A549 (cell line): ENCODE data around the gene CHTF8. TPM values are rescaled to one million over a fixed set of nuclear protein-coding genes. Genes with fewer than 3 reads are reported as not detected.

Experiments used
- ATAC-seq, 2 experiments: fragments of 200-7000 bp in 1 of 2; fragments of >200 bp in 1 of 2; cut with Nextera tagmentation in 1 of 2; cut with Tn5 transposase in 1 of 2; 3 replicates each; pipeline versions ENCODE4 v1.8.0 to v1.9.1; 2018 to 2020; ENCODE audit warnings: mild to moderate bottlenecking in 1 of 2, moderate library complexity in 1 of 2
- CTCF ChIA-PET: fragments of 300-600 bp; sonication (Branson Sonifier 250); formaldehyde crosslinking; extraction: SDS; loops from one replicate; lab custom pipeline; 2021; ENCODE audit warnings: antibody characterized with exemption, inconsistent platforms; lab: Yijun Ruan, JAX
- POLR2A ChIA-PET: fragments of 350-600 bp; formaldehyde crosslinking; extraction: SDS; loops from one replicate; lab custom pipeline; 2021; ENCODE audit warnings: antibody characterized with exemption, inconsistent platforms; lab: Yijun Ruan, JAX
- DNase-seq, 2 experiments: peaks; one replicate each; pipeline versions ENCODE4 v3.0.0 to v3.0.0-alpha.2; 2011 to 2016; ENCODE audit warnings: low read depth in 1 of 2, low spot score in 1 of 2
- FAIRE-seq: peaks from 2 replicates; lab custom pipeline; 2011; peaks lifted over from hg19 to GRCh38; lab: Jason Lieb, UNC
- H3K27ac ChIP-seq, 2 experiments: fragments of >200 bp; sonication (Bioruptor Twin); formaldehyde crosslinking; 3 replicates each; pipeline ENCODE4 v1.5.1; 2016 to 2017
- H3K4me1 ChIP-seq: fragments of >200 bp; sonication (Bioruptor Twin); formaldehyde crosslinking; 3 replicates; pipeline ENCODE4 v1.6.1; 2016
- H3K4me2 ChIP-seq: fragments of >200 bp; sonication (Bioruptor Twin); formaldehyde crosslinking; 3 replicates; pipeline ENCODE4 v1.6.1; 2016
- H3K4me3 ChIP-seq: fragments of >200 bp; sonication (Bioruptor Twin); formaldehyde crosslinking; 3 replicates; pipeline ENCODE4 v1.5.1; 2016
- H3K9me3 ChIP-seq: fragments of >200 bp; sonication (Bioruptor Twin); formaldehyde crosslinking; 3 replicates; pipeline ENCODE4 v1.6.1; 2016
- BHLHE40 ChIP-seq: IDR thresholded peaks from 2 replicates; pipeline ENCODE4 v1.6.1; 2012; ENCODE audit warnings: low read depth, low read length, inconsistent platforms
- CEBPB ChIP-seq, 2 experiments: fragments of >200 bp in 1 of 2; sonication (Bioruptor Twin) in 1 of 2; formaldehyde crosslinking in 1 of 2; IDR thresholded peaks; 2 replicates each; pipeline ENCODE4 v1.6.1; 2012 to 2016
- CHD2 ChIP-seq: fragments of 150-350 bp; IDR thresholded peaks from 2 replicates; pipeline ENCODE4 v1.6.1; 2014; ENCODE audit warnings: low read length; ENCODE audit not compliant: partially characterized antibody
- EHF ChIP-seq: fragments of 250-450 bp; sonication (Bioruptor Pico); IDR thresholded peaks from 2 replicates; pipeline ENCODE4 v1.5.0; 2020; ENCODE audit warnings: mild to moderate bottlenecking
- ESRRA ChIP-seq: fragments of 150-350 bp; IDR thresholded peaks from 2 replicates; pipeline ENCODE4 v1.6.1; 2014; ENCODE audit warnings: mild to moderate bottlenecking, low read length, borderline replicate concordance
- FOSL2 ChIP-seq, 2 experiments: fragments of 450-650 bp in 1 of 2; fragments of >200 bp in 1 of 2; sonication (Bioruptor Twin) in 1 of 2; formaldehyde crosslinking; IDR thresholded peaks; 2 replicates each; pipeline versions ENCODE4 v1.5.0 to v1.6.1; 2016 to 2020; ENCODE audit warnings: mild to moderate bottlenecking in 1 of 2, moderate library complexity in 1 of 2
- FOXS1 ChIP-seq: fragments of 250-450 bp; sonication (Bioruptor Pico); IDR thresholded peaks from 2 replicates; pipeline ENCODE4 v1.5.0; 2020; ENCODE audit warnings: mild to moderate bottlenecking, moderate library complexity
- HDAC2 ChIP-seq: fragments of 200-600 bp; sonication (generic); IDR thresholded peaks from 2 replicates; pipeline ENCODE4 v1.6.1; 2016
- HES2 ChIP-seq: fragments of >200 bp; sonication (Bioruptor Twin); formaldehyde crosslinking; IDR thresholded peaks from 2 replicates; pipeline ENCODE4 v1.6.1; 2016
- HEYL ChIP-seq: fragments of 250-450 bp; sonication (Bioruptor Pico); IDR thresholded peaks from 2 replicates; pipeline ENCODE4 v1.8.0; 2021; ENCODE audit warnings: mild to moderate bottlenecking, moderate library complexity
- HOXA7 ChIP-seq: fragments of 250-450 bp; sonication (Bioruptor Pico); IDR thresholded peaks from 2 replicates; pipeline ENCODE4 v1.5.0; 2020; ENCODE audit warnings: mild to moderate bottlenecking, moderate library complexity
- JUN ChIP-seq, 2 experiments: fragments of >200 bp; sonication (Bioruptor Twin); formaldehyde crosslinking; IDR thresholded peaks; 2 replicates in 1 of 2; 3 replicates in 1 of 2; pipeline ENCODE4 v1.6.1; 2016 to 2017
- KDM5A ChIP-seq: fragments of 200-600 bp; sonication (generic); IDR thresholded peaks from 2 replicates; pipeline ENCODE4 v1.6.1; 2016; ENCODE audit warnings: antibody characterized with exemption, mild to moderate bottlenecking
- NR3C1 ChIP-seq: fragments of >200 bp; sonication (Bioruptor Twin); formaldehyde crosslinking; IDR thresholded peaks from 3 replicates; pipeline ENCODE4 v1.6.1; 2017
- RAD21 ChIP-seq, 2 experiments: fragments of >200 bp in 1 of 2; sonication (Bioruptor Twin) in 1 of 2; formaldehyde crosslinking in 1 of 2; IDR thresholded peaks in 1 of 2; conservative IDR thresholded peaks in 1 of 2; 2 replicates in 1 of 2; 3 replicates in 1 of 2; pipeline ENCODE4 v1.6.1; 2012 to 2018; ENCODE audit warnings: inconsistent platforms in 1 of 2
- RARB ChIP-seq: fragments of 250-450 bp; sonication (Bioruptor Pico); IDR thresholded peaks from 2 replicates; pipeline ENCODE4 v1.8.0; 2021; ENCODE audit warnings: mild to moderate bottlenecking, moderate library complexity
- RFX5 ChIP-seq: fragments of 450-650 bp; IDR thresholded peaks from 2 replicates; pipeline ENCODE4 v1.7.1; 2014; ENCODE audit warnings: antibody characterized with exemption, mild to moderate bottlenecking, moderate library complexity
- SMC3 ChIP-seq: fragments of >200 bp; sonication (Bioruptor Twin); formaldehyde crosslinking; IDR thresholded peaks from 3 replicates; pipeline ENCODE4 v1.6.1; 2018; ENCODE audit warnings: inconsistent platforms
- TP53 ChIP-seq: fragments of 250-450 bp; sonication (Bioruptor Pico); IDR thresholded peaks from 2 replicates; pipeline ENCODE4 v1.5.0; 2021; ENCODE audit warnings: mild to moderate bottlenecking, moderate library complexity
- ZFP36 ChIP-seq: fragments of 450-650 bp; IDR thresholded peaks from 2 replicates; pipeline ENCODE4 v1.6.1; 2014; ENCODE audit warnings: borderline replicate concordance; ENCODE audit not compliant: partially characterized antibody
- ZSCAN20 ChIP-seq: fragments of 250-450 bp; sonication (Bioruptor Pico); IDR thresholded peaks from 2 replicates; pipeline ENCODE4 v1.8.0; 2022; ENCODE audit warnings: mild to moderate bottlenecking, moderate library complexity
- WGBS: methylation state at CpG from one replicate; pipeline ENCODE4 v1.1.6; 2017; ENCODE audit errors: missing lambda C conversion rate; 5-methylcytosine and 5-hydroxymethylcytosine counted together
- polyA plus RNA-seq, 4 experiments: library from polyadenylated mRNA; depleted of rRNA in 3 of 4; stranded (reverse); fragments of >200 nt; fragmentation: RNase III in 1 of 4; extraction: RNeasy Plus Mini Kit Qiagen cat#74134 plus additional on column Dnase treatment in 1 of 4; gene quantifications; 2 replicates in 3 of 4; 3 replicates in 1 of 4; pipeline ENCODE4 v1.2.3, GENCODE V29; 2011 to 2017
- TF ChIP-seq, protein P1 (sequence below): IDR thresholded peaks from 2 replicates; pipeline ENCODE4 v1.6.1; 2012; ENCODE audit warnings: low read depth, borderline replicate concordance
- TF ChIP-seq, protein P2 (sequence below): fragments of 200-600 bp; sonication (generic); IDR thresholded peaks from 2 replicates; pipeline ENCODE4 v1.6.1; 2016; ENCODE audit warnings: antibody characterized with exemption, mild to moderate bottlenecking, moderate library complexity
- TF ChIP-seq, protein P3 (sequence below): fragments of 150-350 bp; IDR thresholded peaks from 2 replicates; pipeline ENCODE4 v1.6.1; 2014; ENCODE audit warnings: low read depth, mild to moderate bottlenecking, low read length
- TF ChIP-seq, protein P4 (sequence below): fragments of 250-450 bp; sonication (Bioruptor Pico); IDR thresholded peaks from 2 replicates; pipeline ENCODE4 v1.5.0; 2020; ENCODE audit warnings: low read depth, mild to moderate bottlenecking, moderate library complexity

The CHTF8 gene
- polyA plus RNA-seq, 2 of the 4 experiments (the other 2 are of a cell fraction) = 78.7 to 81.6 TPM

- CTCF ChIA-PET = interaction anchor here (0.6 to 24.8 kb wide), 3 partner anchors 179 to 421 kb away, joined by 3 to 503 read pairs (median 4); no protein-coding TSS in a partner anchor
- 4% methylated on average over 14 of the region's 15 CpGs for WGBS
- Histone ChIP-seq H3K27ac (peak overlapping the region; percentile 93 to 96), H3K4me1 (peaks cover 26% of the 10 kb centered on the region), H3K4me3 (peak overlapping the region; percentile 79), H3K9me3 (no peaks in the 10 kb centered on the region), H3K4me2 (peak overlapping the region; percentile 88)
- POLR2A ChIA-PET = interaction anchor here (0.6 kb wide), 1 partner anchor 60 kb away, joined by 3 read pairs; no protein-coding TSS in a partner anchor
- ATAC-seq = peak in 1 of 2 experiments; percentile 24; a peak in 3 of 6 replicates
- DNase-seq = peak; percentile 39 to 54
- TF ChIP-seq HOXA7 (no peak), JUN (IDR thresholded peaks at IDR 0.05) (no peak), EHF (no peak), FOSL2 (IDR thresholded peaks at IDR 0.05) (no peak), FOSL2 (CRISPR knock-in tag; IDR thresholded peaks at IDR 0.05) (no peak), ZSCAN20 (CRISPR knock-in tag) (no peak), HES2 (no peak), BHLHE40 (no peak), CHD2 (no peak), HDAC2 (no peak), SMC3 (no peak), ZFP36 (no peak), RFX5 (no peak)
- TF ChIP-seq, protein P1, sequence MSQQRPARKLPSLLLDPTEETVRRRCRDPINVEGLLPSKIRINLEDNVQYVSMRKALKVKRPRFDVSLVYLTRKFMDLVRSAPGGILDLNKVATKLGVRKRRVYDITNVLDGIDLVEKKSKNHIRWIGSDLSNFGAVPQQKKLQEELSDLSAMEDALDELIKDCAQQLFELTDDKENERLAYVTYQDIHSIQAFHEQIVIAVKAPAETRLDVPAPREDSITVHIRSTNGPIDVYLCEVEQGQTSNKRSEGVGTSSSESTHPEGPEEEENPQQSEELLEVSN = no peak
- TF ChIP-seq, protein P2, sequence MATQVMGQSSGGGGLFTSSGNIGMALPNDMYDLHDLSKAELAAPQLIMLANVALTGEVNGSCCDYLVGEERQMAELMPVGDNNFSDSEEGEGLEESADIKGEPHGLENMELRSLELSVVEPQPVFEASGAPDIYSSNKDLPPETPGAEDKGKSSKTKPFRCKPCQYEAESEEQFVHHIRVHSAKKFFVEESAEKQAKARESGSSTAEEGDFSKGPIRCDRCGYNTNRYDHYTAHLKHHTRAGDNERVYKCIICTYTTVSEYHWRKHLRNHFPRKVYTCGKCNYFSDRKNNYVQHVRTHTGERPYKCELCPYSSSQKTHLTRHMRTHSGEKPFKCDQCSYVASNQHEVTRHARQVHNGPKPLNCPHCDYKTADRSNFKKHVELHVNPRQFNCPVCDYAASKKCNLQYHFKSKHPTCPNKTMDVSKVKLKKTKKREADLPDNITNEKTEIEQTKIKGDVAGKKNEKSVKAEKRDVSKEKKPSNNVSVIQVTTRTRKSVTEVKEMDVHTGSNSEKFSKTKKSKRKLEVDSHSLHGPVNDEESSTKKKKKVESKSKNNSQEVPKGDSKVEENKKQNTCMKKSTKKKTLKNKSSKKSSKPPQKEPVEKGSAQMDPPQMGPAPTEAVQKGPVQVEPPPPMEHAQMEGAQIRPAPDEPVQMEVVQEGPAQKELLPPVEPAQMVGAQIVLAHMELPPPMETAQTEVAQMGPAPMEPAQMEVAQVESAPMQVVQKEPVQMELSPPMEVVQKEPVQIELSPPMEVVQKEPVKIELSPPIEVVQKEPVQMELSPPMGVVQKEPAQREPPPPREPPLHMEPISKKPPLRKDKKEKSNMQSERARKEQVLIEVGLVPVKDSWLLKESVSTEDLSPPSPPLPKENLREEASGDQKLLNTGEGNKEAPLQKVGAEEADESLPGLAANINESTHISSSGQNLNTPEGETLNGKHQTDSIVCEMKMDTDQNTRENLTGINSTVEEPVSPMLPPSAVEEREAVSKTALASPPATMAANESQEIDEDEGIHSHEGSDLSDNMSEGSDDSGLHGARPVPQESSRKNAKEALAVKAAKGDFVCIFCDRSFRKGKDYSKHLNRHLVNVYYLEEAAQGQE = no peak
- no peak for FAIRE-seq
Observed at GRCh38 chr16:69131167-69131838, 1.1 kb downstream of the CHTF8 start.

- CTCF ChIA-PET = interaction anchor here (0.9 to 24.8 kb wide), 8 partner anchors 10 to 283 kb away, joined by 3 to 503 read pairs (median 4); no protein-coding TSS in a partner anchor
- TF ChIP-seq RARB (CRISPR knock-in tag) (peak; percentile 36; the same call in 1 of the 2 replicates), EHF (no peak)
- Histone ChIP-seq H3K27ac (peak overlapping the region in 1 of 2 experiments; percentile 93; a peak in 1 of 6 replicates), H3K4me3 (no peak overlapping the region), H3K4me2 (peak overlapping the region; percentile 88), H3K4me1 (peaks cover 26% of the 10 kb centered on the region), H3K9me3 (no peaks in the 10 kb centered on the region)
- FAIRE-seq (no peak), ATAC-seq (no peak), DNase-seq (no peak)
- WGBS = 81% methylated on average over 6 of the region's 6 CpGs
- POLR2A ChIA-PET = interaction anchor here (1.4 kb wide), 2 partner anchors 24 to 58 kb away, joined by 3 to 4 read pairs; no protein-coding TSS in a partner anchor
Observed at GRCh38 chr16:69130461-69130860, 1.9 kb downstream of the CHTF8 start.

- Histone ChIP-seq H3K4me2 (no peak overlapping the region), H3K9me3 (no peaks in the 10 kb centered on the region), H3K4me1 (peaks cover 12% of the 10 kb centered on the region), H3K27ac (no peak overlapping the region), H3K4me3 (no peak overlapping the region)
- no peak for DNase-seq
- 96% methylated on average over 12 of the region's 12 CpGs for WGBS
- ATAC-seq = no peak
- no peak for FAIRE-seq
- ChIA-PET CTCF (interaction anchor here (0.5 to 24.8 kb wide), 6 partner anchors 9 to 599 kb away, joined by 3 to 503 read pairs (median 8); no protein-coding TSS in a partner anchor), POLR2A (interaction anchor here (0.7 kb wide), 1 partner anchor 13 kb away, joined by 4 read pairs; no protein-coding TSS in a partner anchor)
- TF ChIP-seq, protein P3, sequence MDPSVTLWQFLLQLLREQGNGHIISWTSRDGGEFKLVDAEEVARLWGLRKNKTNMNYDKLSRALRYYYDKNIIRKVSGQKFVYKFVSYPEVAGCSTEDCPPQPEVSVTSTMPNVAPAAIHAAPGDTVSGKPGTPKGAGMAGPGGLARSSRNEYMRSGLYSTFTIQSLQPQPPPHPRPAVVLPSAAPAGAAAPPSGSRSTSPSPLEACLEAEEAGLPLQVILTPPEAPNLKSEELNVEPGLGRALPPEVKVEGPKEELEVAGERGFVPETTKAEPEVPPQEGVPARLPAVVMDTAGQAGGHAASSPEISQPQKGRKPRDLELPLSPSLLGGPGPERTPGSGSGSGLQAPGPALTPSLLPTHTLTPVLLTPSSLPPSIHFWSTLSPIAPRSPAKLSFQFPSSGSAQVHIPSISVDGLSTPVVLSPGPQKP = no peak
- TF ChIP-seq RFX5 = no peak
- no peak for TF ChIP-seq KDM5A
- no peak for TF ChIP-seq NR3C1
- no peak for TF ChIP-seq RAD21 (conservative IDR thresholded peaks at IDR 0.05 in 1 of 2, IDR thresholded peaks at IDR 0.05 in 1 of 2)
- TF ChIP-seq CEBPB (IDR thresholded peaks at IDR 0.05) = no peak
- TF ChIP-seq SMC3 = no peak
- no peak for TF ChIP-seq HEYL
- no peak for TF ChIP-seq FOXS1
- TF ChIP-seq, protein P4, sequence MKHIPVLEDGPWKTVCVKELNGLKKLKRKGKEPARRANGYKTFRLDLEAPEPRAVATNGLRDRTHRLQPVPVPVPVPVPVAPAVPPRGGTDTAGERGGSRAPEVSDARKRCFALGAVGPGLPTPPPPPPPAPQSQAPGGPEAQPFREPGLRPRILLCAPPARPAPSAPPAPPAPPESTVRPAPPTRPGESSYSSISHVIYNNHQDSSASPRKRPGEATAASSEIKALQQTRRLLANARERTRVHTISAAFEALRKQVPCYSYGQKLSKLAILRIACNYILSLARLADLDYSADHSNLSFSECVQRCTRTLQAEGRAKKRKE (CRISPR knock-in tag) = no peak
- TF ChIP-seq FOSL2 (IDR thresholded peaks at IDR 0.05) = no peak
- TF ChIP-seq FOSL2 (CRISPR knock-in tag; IDR thresholded peaks at IDR 0.05) = no peak
- TF ChIP-seq ESRRA = no peak
- no peak for TF ChIP-seq CHD2
- TF ChIP-seq TP53 (CRISPR knock-in tag) = no peak
Observed at GRCh38 chr16:69127966-69128510, 4.3 kb downstream of the CHTF8 start.
